Kasumi-1 (cell line): Measurements from ENCODE around the gene ADGRL3.

Experiments
- DNase-seq, 2 experiments: peaks; one replicate each; lab custom pipeline; 2025; lab: John Stamatoyannopoulos, UW

ADGRL3 gene

DNA sequence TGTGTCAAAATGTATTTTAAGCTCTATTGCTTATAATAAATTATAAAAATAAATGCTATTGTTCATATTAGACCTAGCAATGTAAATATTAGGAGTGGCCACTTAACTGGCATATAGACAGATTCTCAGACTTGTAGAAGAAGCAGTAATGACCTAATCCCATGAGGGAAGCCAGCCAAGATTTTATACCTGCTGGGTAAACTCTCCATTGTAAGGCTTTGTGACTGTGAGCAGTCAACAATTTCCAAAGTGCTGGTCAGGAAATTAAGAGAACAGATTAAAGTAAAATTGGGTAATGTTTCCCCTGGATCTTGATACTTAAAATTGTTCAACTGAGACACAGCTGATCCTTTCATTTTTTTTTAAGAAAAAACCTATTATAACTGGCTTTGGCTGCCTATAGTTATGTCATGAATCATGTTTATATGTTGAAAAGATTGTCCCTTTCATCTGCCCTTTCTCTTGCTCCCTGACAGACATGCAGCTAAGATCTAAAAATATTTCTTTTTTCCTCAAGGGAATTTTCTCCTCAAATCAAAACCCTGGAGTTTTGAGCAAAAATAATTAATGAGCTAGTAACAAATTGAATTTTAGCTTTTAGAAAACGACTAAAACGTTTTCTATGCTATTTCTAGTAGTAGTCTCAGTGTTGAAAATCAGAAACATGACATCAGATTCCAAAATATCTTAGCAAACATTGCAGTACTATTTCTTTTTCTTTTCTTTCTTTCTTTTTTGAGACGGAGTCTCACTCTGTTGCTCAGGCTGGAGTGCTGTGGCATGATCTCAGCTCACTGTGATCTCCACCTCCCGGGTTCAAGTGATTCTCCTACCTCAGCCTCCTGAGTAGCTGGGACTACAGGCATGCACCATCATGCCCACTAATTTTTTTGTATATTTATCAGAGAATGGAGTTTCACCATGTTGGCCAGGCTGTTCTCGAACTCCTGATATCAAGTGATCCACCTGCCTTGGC lies 77.9 kb downstream of the ADGRL3 start:
- DNase-seq = no peak

DNA sequence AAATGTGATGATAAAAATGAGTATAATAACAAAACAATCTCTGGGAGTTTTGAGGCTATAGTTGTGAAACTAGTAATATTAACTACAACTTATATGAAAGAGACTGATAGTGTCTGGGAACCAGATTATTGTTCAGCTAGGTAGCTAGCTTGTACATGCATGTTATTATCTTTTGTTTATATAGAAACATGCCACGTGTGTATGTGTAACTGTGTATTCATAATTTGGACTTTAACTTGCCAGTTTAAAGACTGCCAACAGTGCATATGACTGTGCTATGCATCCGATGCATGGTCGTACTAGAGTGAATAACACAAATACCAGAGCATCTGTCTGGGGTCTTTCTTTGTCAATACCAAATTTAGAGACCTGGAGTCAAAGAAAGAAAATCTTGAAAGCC lies 92.2 kb downstream of the ADGRL3 start:
- DNase-seq = no peak

DNA sequence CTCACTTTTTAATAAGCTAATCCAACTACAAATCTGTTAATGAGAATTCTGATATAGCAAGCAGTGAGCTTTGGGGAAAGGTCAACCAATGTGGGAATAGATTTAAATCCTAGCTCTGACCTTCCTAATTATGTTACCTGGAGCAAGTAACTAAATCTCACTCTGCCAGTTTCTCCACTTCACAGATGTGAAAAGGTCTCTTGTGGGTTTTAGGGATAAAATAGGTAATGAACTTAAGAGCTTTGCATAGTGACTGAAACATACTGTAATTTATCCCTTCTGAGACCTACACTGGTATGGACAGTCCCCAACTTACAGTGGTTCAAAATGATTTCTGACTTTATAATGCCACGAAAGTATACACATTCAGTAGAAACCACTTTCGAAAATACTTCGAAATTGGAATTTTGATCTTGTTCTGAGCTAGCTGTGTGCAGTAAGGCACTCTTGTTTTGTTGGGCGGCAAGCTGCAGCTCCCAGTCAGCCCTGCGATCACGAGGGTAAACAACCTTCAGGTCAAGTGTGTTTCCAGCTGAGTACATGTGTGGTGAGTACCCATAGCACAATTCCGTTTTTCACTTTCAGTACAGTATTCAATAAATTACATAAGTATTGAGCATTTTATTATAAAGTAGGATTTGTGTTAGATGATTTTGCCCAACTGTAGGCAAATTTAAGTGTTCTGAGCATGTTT lies 93.7 kb downstream of the ADGRL3 start:
- no peak for DNase-seq

DNA sequence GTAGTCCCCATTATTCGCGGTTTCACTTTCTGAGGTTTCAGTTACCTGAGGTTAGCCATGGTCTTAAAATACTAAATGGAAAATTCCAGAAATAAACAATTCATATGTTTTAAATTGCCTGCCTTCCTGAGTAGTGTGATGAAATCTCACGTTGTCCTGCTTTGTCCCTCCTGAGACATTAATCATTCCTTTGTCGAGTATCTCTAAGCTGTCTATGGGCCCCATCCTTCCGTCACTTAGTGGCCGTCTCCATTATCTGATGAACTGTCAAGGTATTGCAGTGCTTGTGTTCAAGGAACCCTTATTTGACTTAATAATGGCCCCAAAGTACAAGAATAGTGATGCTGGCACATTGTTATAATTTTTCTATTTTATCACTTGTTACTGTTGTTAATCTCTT lies 94.8 kb downstream of the ADGRL3 start:
- no peak for DNase-seq

DNA sequence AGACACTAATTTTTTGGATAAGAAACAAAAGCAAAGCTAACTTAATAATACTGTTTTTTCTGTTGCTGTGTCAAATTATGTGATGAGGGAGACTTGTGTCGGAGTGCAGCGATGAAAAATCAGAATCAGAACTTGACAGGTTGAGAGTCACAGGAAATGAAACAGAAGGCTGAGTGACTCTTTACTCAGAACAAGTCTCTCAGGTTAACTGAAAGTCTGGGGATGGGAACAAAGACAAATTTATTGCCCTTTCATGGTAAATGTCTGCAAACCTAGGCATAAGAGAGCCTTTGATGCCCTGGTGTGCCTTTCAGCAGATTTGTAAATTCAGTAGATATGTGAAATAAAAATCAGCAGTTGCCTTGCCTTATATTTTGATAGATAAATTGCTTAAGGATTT lies 96.0 kb downstream of the ADGRL3 start:
- no peak for DNase-seq

DNA sequence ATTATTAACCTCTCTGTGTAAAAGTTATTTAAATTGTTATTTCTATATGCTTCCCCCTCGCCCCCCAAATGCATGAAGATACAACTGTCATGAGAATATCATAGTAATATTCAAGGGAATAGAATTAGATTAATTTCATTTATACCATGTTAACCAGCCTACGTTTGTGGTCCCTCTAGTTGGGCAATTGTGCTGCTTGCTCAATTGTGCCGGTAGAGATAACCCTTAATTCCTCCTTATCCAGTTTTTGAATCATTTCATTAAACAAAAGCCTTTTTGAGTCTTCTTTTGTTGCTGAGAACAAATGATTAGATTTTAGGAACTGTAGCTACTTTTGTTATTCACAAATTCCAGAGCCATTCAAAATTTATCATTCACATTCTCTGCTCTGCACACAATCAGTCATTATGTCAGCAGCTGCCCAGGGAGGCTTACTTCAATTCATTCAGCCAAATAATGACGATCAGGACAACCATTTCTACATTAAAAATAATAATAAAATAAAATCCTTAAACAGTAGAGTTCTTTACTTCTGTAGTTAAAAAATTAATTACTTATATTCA lies 98.1 kb downstream of the ADGRL3 start:
- no peak for DNase-seq

DNA sequence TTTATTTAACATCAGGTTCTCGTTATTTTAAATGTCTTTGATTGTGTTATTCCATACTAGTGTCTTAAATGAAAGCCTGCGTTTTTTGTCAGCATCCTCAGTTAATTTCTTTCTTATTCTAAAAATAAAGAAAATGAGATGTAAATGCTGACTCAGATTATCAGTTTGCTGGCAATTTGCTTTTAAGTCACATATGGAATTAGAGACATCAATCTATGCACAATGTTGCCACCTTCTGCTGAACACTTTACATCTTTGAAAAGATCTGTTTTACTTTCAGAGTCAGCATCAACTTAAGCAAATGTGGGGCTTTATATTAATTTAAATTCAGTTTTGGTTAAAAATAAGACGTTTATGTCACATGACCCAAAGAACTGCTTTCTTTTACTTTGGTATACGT lies 99.2 kb downstream of the ADGRL3 start:
- no peak for DNase-seq

DNA sequence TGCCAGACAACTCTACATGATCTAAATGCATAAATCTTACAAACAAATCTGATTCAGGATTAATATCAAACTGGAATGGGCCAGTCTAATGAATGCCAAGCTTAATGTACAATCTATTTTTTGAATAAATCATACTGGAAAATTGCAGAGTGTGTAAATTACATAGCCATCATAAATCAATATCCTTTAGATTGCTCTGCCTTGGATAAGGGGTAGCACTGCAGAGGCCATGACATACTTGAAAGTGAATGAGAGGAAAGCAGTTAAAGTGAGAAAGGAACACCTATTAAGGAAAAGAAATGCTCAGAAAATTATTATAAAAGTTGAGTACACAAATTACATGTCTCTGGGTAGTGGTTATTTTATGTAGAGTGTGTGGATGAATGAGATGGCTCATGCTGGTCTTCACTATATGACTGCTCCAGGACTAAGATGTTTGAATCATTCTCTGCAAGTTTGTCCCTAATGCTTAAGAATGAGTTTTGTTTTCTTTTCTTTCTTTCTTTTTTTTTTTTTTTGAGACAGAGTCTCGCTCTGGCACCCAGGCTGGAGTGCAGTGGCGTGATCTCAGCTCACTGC lies 100.2 kb downstream of the ADGRL3 start:
- no peak for DNase-seq

DNA sequence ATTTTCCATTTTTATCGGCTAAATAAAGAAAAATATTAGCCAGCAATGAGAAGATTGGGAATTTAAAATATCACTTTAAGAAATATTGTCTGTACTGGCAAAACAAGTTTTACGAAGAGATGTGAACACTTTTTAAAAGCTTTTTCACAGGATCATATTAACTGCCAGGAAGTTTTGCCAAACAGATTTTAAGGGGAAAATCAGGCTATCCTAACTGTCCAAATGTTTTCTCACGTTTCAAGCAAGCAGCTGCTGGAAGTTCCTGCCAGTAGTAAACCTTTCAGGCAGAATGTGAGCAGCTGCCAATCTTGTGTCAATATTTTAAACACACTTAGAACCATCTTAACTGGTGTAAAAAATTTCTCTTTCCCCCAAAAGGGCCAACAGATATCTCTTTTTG lies 101.1 kb downstream of the ADGRL3 start:
- DNase-seq = no peak

DNA sequence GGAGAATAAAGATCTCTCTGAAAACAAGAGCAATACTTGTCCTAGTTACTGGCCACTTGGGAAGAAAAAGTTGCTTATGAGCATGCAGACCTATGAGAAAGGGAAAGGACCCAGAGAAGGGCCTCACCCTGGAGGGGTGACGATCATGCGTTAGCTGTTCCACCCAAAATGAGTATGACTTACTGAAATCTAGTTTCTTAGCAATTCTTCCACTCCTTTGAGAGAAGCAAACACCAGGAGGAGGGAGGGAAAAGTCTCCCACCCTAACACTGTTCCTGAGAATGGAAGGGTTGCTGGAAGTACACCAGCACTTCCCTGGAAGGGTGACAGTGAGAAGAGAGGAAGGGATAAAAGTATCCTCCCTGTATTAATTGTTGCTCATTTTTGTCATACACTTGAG lies 107.9 kb downstream of the ADGRL3 start:
- no peak for DNase-seq

DNA sequence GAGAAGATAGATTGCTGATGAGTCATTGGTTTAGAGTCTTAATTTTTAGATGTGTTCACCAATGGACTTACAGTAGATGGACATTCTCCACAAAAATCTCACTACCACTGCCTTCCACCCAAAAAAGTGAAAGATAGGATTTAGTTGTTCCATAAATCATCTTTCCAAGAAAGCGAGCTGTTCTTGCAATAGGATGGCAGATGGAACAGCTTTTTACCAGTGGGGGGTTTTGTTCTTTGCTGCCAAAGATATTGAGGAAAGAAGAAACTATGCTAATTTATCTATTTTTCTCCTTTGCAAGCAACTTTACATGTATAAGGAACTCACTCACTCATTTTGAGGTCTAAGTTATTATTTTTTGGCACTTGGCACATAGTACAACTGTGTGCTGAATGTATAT lies 109.5 kb downstream of the ADGRL3 start:
- no peak for DNase-seq

DNA sequence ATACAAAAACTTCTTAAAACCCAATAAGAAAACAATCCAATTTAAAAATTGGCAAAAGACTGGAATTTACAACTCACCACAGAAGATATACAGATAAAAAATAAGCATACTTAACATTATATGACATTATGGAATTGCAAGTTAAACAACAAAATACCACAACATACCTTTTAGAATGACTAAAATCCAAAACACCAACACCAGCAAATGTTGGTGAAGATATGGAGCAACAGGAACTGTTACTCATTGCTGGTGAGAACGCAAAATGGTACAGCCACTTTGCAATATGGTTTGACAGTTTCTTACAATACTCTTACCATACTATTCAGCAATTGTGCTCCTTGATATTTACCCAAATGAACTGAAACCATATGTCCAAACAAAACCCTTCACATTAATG lies 112.4 kb downstream of the ADGRL3 start:
- no peak for DNase-seq

DNA sequence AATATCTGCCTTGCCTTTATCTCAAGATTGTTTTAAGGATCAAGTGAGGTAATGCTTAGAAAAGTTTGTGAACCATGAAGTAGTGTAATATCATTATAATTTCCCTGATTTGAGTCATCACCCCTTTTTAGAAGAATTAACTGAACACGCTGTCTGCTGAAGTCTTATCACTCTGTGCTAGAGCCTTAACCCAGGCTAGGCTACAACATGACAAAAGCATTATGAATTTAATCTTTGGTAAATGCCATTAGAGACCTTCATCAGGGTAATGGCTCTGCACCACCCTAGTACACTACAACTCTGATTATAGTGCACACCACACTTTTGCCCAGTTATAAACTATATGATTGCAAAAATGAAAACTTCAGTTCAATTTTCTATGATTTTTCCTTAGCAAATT lies 118.3 kb downstream of the ADGRL3 start:
- DNase-seq = no peak

DNA sequence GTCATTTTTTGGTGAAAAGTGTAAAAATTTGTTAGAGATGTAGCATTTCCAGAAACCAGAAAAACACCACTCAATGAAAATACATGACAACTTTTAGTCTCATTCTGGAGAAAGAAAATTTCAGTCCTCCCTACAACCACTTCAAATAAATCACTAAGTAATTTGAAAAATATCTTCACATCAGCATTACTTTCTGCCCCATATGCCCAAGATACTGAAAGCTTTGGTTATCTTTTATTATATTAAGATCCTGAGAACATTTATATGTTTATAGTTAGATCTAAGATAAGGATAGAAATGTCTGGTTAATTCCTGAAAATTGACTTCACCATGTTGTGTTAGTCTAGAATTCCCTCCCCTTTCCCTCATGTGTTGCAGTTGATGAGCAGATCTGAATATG lies 119.0 kb downstream of the ADGRL3 start:
- no peak for DNase-seq

DNA sequence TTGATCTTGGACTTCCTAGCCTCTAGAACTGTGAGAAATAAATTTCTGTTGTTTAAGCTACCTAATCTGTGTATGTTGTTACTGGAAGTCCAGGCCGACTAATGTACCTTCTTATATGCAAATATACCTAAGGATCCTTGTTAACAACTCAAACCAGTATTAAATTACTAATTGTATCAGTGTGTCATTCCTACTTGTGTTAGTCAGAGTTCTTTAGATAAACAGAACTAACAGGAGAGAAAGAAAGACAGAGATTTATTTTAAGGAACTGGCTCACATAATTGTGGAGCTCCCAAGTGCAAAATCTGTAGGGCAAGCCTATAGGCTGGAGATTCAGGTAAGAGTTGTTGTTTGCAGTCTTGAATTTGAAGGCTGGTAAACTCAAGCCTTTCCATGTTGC lies 120.0 kb downstream of the ADGRL3 start:
- no peak for DNase-seq

DNA sequence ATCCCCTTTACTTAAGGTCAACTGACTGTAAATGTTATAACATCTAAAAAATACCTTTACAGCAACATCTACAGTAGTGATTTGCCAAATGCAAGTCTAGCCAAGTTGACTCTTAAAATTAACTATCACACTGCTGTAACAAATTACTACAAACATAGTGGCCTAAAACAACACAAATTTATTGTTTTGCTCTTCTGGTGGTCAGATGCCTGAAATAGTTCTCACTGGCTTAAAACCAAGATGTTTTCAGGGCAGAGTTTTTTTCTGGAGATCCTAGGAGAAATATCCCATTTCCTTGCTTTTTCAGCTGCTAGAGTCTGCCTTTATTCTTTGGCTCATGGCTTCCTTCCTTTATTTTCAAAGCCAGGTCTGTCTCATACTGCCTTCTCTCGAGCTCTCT lies 120.5 kb downstream of the ADGRL3 start:
- DNase-seq = no peak

DNA sequence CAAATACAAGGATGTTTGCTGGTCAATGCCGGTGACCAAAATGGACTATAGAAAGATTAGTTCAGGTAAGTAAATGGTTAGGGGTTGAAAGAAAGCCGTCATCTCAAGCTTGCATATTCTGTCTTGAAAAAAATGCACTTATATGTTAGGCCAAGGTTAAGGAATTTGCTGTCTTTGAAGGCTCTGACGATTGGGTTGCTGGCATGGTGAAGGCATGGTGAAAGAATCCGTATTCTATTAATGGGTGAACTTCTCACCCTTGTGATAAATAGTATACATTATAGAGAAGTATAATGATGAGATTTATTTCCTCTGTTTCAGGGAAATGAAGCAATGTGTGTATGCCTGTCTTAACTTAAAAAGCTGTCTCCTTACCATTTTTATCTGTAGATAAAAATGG lies 132.6 kb downstream of the ADGRL3 start:
- DNase-seq = no peak

DNA sequence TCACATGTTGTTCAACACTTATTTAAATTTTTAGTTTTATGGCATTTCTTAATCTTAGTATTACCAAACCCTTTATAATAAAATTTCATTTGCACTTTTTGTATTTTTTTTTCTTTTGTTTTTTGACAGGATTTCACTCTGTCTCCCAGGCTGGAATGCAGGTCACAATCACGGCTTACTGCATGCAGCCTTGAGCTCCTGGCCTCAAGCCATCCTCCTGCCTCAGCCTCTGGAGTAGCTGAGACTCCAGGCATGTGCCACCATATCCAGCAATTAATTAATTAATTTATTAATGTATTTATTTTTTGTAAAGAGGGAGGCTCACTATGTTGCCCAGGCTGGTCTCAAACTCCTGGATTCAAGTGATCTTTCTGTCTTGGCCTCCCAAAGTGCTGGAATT lies 133.4 kb downstream of the ADGRL3 start:
- DNase-seq = no peak

DNA sequence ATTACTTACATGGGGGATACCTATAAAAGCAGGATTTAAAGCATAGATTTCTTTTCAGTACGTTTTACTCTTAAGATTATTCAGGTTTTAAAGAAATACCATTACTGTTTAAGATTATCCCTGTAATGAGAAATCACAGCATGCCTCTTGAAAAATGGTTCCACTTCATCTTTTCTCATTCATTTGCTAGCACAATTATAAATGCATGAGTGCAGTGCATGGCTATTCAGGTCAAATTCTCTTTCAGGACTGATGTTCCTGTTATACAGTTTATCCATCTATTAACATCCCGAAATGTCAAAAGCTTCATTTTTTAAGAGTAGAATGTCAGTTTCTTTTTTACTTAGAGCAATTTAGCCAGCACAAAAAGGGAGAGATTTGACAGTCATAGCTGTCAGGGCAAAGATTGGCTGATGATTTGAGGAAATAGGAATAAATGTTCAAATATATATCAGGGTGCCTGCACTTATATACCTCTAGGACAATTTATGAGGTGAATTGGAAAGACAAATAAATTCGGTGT lies 135.2 kb downstream of the ADGRL3 start:
- no peak for DNase-seq

DNA sequence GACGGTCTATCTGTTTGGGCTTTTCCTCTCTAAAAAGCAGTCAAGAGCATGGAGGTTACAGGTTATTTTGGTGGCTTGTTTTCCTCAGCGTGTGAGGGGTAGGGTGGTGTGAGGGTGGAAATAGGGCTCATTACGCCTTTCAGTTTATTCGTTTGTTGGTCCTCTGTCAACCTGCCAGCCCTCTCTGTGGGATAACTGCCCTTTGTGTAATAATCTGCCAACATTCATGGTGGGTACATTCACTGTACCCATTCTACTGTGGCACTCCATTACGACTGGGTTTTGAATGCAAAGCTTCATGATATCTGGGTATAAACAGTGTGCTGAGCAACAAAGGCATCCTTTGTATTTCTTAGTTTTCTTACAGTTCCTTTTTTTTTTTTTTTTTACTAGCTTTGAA lies 136.4 kb downstream of the ADGRL3 start:
- DNase-seq = no peak

DNA sequence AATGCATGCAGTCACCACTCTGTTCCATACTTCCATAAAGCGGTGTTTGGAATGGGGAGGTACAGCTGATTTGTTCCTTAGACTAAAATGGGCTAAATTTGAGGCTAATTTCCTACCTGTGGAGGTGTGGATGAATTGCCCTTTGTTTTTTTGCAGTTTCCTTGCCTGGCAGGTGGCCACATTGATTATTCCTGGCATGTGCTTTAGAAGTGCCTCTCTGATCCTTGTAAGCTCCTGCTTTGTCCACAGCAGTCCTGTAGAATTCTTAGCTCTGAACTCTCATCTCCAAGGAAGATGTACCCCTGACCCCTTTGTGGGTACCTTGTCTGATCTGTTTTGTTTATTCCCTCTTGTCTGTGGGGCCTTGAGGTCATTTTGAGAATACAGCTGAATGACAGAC lies 136.8 kb downstream of the ADGRL3 start:
- no peak for DNase-seq

DNA sequence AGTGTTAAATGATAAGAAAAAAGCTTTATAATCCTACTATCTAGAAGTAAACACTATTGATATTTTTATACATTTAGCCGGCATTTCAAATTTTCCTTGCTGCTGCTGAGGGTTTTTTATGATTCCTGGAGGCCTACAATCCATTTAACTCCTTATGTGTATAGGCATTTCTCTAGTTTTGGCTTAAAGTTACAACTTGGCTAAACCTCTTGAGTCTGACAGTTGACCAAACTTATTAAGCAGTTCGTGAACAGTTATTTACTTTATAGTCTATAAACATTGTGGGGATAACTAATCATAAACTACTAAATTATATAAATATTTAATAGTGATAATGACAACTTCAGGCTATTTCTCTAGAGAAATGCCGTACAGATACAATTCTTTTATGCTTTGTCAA lies 141.9 kb downstream of the ADGRL3 start:
- DNase-seq = no peak

DNA sequence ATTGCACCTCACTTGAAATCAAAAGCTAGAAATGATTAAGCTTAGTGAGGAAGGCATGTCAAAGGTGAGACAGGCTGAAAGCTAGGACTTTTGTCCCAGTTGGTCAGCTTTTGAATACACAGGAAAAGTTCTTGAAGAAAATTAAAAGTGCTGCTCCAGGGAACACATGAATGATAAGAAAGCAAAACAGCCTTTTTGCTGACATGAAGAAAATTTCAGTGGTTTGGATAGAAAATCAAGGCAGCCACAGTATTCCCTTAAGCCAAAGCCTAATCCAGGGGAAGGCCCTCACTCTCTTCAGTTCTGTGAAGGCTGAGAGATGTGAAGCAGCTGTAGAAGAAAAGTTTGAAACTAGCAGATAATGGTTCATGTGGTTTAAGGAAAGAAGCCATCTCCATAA lies 150.8 kb downstream of the ADGRL3 start:
- no peak for DNase-seq
